8988T (cell line): ENCODE measurements around the gene ACAD8.

Source experiments
- DNase-seq: peaks from one replicate; pipeline ENCODE4 v3.0.0; 2011

Gene ACAD8

GRCh38 chr11:134253188-134253993 lies at the start of gene ACAD8, which contains the start of gene THYN1:
TSS of gene ACAD8 (plus strand) at chr11:134253568. CDS start at chr11:134253601, 33 bp downstream.
TSS of gene THYN1 (minus strand) at chr11:134253352. CDS start at chr11:134252882, 470 bp downstream.
- peak; percentile 96 for DNase-seq

DNA sequence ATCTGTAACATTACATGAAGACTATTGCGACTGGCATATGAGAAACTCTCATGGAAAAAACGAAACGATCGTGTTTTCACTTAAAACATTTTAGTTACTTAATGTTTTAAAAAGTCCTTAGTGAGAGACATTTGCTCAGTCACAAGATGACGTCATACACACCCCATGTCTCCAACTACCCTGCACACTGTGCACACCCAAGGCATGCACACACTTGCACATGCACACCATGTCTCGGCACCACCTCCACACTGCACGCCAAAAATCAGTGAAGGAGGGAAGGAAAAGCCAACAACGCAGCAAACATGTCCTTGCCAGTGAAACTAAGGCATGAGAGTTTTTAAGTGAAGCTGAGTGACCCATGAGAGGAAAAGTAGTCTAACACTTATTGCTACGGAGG lies 47.6 kb upstream of the ACAD8 start:
- DNase-seq, result no peak

- no peak for DNase-seq
Measured at GRCh38 chr11:134206185-134206584, 47.2 kb upstream of the ACAD8 start.

DNA sequence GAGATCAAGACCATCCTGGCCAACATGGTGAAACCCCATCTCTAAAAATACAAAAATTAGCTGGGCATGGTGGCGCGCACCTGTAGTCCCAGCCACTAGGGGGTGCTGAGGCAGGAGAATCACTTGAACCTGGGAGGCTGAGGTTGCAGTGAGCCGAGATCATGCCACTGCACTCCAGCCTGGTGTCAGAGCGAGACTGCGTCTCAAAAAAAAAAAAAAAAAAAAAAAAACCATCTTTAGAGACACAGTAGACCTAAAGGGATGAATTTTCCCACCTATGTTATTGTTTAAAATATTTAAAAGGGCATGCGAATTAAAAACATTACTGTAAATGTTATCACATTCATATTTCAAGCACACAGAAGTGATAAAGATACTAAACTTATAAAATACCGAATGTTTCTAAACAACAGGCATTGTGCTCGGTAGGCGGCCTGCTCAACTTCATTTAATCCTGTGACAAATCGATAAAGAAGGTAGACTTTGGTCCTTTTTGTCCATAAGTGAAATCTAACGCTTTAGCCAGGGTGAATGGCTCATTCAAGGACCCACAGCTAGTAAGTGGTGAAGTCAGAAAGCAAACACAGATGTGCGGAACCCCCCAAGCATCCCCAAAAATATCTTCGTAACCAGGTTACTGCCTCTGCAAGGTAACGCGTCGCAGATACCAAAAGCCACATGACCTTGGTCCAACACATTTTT lies 45.7 kb upstream of the ACAD8 start:
- no peak for DNase-seq

DNA sequence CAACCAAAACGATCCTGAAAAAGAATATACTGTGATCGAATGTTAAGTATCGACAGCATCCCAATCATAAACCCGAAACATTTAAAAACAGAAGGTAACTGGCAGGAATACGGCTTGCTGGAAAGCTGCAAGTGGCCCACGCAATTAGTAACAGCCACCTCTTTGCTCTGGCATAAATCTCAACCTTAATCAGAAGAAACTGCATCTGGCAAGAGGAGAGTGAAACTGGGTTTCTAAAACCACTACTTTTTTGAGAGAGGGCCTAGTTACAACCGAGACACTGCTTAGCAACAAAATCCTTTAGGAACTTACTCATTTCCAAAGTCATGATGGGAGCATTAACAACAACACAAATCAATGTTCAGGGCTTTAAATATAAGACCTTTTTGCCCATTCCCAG lies 37.5 kb upstream of the ACAD8 start:
- no peak for DNase-seq

DNA sequence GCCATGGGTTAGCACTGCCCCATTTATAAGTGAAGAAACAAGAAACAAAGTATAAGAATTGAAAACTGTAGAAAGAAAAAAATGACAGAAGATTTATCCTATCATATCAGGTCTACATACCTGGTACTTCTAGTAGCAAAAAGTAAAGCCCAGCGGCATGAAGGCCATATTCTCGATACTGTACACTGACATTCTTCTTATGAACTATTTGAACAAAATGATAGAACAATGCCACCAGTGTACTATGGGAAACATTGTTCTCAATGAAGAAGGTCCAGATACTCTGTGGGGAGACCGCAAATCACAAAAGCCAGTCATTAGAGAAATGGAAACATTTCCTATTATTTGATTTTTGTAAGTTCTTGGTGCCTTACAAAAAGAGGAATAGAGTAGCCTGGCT lies 36.6 kb upstream of the ACAD8 start:
- no peak for DNase-seq

- no peak for DNase-seq
Measured at GRCh38 chr11:134223121-134223520, 30.2 kb upstream of the ACAD8 start.

DNA sequence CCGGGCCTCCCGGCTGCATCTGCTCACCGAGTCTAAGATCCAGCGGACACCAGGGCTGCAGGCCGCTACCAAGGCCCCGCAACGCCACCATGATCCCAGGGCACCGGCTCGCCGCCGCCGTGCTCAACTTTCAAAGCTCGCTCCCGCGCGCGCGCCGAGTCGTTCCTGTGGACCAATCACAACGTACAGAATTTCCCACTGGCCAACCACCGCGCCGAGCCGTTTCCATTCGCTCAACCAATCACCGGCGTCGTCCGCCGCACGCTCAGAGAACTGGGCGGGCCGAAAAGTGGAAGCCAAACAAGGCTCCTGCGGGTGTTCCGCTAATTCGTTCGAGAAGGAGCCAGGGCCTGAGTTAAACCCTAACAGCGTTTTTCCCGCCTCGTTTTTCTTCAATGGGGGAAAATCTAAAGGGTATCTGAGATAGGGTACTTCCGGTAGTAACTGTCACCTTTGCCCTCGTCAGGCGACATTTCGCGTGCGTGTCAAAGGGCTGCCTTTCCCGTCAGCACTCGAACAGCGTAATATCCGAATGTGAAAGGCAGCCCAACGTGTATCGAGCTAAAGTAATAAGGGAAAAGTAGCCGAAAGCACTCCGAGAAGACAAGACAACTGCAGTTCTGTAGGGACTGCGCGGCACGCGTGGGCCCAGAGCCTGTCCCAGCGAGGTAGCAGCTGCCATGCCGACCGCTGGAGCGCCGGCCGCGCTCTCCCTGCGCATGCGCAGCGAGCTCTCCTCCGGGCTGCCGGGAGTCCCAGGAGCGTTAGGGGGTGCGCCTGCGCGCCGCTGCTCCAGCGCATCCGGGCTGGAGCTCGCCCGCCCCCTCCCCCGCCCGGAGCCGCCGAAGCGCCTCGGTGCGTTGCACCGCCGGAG lies 29.3 kb upstream of the ACAD8 start, which contains the start of the genes NCAPD3 and VPS26B:
NCAPD3 (minus strand) TSS at position 132 of the 874 bp plus-strand sequence; CDS start at position 91, 41 bp downstream.
VPS26B (plus strand) TSS at position 836 of the 874 bp plus-strand sequence. CDS start 452 bp downstream, outside the sequence.
- peak; percentile 95 for DNase-seq

DNA sequence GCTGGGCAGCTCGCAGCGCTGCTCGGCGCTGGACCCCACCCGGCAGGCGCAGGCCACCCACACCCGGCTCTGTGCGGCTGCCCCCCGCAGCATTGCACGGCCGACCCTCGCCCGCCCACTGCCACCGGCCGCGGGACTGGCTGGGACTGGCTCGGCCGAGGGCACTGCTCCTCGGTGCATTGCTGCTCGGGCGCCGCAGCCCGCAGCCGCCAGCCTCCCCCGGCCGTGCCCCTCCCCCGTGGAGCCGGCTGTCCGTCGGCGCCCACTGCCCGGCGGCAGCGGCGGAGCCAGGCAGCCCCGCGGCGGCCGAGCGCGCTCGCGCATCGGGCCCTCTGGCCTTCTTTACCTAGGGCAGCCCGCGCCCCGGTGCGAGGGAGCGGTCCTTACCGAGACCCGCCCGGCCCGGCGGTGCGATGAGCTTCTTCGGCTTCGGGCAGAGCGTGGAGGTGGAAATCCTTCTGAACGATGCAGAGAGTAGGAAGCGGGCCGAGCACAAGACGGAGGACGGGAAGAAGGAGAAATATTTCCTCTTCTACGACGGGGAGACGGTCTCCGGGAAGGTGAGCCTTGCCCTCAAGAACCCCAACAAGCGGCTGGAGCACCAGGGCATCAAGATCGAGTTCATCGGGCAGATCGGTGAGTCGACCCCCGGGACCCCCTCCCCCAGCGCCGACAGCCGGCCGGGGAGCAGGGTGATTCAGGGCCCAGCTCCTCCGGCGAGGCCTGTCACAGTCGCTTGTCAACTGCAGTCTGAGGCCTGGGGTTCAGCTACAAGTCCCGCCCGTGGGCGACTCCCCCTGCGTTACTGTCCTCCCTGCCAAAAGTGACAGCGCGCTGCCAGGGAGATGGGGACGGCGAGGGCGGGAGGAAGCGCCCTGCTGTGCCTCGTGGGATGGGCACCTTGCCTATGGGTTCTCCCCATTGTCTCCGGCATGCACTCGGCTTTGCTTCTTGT lies 28.4 kb upstream of the ACAD8 start:
- DNase-seq, result peak; percentile 32

- DNase-seq, result no peak
Measured at GRCh38 chr11:134226806-134227325, 26.5 kb upstream of the ACAD8 start.

- DNase-seq, result no peak
Measured at GRCh38 chr11:134228625-134229024, 24.7 kb upstream of the ACAD8 start.

DNA sequence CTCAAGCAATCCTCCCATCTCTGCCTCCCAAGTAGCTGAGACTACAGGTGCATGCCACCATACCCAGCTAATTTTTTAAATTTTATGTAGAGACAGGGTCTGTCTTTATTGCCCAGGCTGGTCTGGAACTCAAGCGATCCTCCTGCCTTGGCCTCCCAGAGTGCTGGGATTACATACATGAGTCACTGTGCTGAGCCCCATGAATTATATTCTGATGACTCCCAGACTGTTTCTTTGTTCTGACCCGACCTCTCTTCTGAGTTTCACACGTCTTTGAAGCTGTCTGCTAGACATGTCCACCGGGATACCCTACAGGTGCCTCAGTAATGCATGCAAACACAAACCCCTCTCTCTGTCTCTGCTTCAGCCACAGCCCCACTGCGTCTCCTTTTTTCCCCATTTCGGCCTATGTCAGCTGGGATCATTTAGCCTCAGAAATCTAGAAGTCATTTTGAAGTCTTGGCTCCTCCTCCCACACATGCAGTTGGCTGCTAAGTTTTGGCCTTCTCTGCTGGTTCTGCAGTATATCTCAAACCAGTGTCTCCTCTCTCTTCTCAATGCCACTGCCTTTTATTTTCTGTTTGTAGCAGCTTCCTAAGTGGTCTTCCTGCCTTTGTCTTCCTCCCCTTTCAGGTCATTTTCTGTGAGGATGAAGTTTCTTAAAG lies 24.1 kb upstream of the ACAD8 start:
- no peak for DNase-seq

DNA sequence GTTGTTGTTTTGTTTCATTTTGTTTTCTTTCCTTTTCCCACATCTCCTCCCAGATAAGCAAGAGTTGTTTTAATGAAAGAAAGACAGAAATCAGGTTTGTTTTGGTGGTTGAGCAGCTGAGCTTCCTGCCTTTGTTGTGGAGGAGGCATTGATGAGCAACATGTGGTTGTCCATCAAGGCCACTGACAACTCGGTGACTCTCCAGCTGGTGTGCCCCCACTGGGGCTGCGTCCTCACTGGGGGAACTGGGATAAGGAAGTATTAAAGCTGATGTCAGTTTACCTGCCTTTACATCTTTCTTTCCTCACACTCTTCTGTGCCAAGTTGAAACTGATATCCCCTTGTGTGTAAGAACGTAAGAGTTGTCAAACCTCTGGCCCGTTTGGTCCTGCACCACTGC lies 23.0 kb upstream of the ACAD8 start:
- DNase-seq, result no peak

DNA sequence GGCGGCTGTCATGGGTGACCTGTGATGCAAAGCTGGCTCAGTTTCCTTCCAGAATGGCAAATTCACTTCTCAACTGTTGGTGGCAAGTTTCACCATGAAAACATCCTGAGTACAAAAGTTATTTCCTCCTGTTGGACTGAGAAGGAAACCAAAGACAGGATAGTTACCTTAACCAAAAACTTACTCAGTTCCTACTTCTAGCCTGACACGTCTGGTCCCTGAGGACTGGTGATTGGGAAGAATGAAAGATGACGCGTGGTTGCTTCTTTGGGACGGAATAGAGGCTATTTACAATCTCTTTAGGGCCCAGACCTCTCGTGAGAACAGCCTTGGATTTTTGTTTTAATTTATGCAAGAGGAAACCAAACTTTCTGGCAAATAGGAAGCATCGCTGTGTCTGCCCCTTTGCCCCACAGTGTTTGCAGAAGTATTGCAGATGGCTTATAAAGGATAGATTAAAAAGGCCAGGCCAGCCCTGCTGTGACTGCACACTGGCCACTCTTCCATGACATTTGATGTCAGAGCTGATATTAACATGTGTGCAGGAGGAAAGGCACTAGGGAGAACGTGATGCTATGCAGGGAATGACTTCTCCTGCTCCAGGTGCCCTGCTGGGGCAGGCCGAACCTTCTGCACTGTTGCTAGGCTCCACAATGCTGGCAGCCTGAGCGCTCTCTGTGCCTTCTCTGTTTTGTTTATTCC lies 21.3 kb upstream of the ACAD8 start:
- DNase-seq, result no peak

- no peak for DNase-seq
Measured at GRCh38 chr11:134233729-134234179, 19.6 kb upstream of the ACAD8 start.

- no peak for DNase-seq
Measured at GRCh38 chr11:134235399-134235798, 18.0 kb upstream of the ACAD8 start.

GRCh38 chr11:134236834-134237556 lies 16.4 kb upstream of the ACAD8 start:
- DNase-seq, result no peak

DNA sequence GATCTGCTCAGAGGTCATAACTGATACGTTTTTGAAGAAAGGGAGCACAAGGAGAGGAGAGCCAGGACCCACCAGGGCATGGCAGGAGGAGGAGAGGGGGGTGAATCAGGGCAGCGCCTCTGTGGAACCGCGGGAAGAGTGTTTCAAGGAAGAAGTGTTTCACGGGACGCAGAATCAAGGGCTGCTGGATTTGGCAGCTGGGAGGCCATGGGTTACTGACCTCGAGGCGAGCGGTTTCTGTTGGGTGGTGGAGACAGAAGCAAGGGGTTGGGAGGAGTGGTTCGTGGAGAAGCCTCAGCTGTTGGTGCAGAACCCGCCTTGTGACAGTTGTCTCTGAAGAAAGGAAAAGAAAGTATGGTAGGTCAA lies 15.8 kb upstream of the ACAD8 start:
- no peak for DNase-seq

- no peak for DNase-seq
Measured at GRCh38 chr11:134238956-134239355, 14.4 kb upstream of the ACAD8 start.

GRCh38 chr11:134240592-134240991 lies 12.8 kb upstream of the ACAD8 start:
- DNase-seq, result no peak
